WTC11 (cell line): Measurements from ENCODE around the gene RC3H1.

Source experiments
- NFE2L1 ChIP-seq: sonication (generic); formaldehyde crosslinking; IDR thresholded peaks from 2 replicates; pipeline ENCODE4 v1.8.1; 2023; ENCODE audit warnings: missing genetic modification reagents
- TF ChIP-seq, protein P1 (sequence below): sonication (generic); formaldehyde crosslinking; conservative IDR thresholded peaks from 2 replicates; pipeline ENCODE4 v1.8.1; 2023; ENCODE audit warnings: mild to moderate bottlenecking, low read depth, missing genetic modification reagents, moderate library complexity

DNA sequence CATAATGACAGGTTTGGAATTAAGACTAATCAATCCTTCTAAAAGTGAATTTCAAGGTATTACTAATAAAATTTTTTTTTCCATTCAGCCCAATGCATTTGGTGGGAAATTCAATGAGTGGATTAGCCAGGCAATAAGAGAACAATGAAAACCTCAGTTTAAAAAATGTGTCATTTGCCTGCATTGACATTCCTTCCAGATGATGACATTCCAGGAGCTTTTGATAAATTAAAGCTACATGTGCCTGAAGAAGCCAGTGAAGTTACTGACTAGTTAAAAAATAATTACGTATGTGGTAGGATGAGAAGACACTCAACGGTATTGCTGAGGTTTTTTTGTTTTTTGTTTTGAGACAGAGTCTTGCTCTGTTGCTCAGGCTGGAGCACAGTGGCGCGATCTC, 37.9 kb upstream of the RC3H1 start:
- TF ChIP-seq, protein P1, sequence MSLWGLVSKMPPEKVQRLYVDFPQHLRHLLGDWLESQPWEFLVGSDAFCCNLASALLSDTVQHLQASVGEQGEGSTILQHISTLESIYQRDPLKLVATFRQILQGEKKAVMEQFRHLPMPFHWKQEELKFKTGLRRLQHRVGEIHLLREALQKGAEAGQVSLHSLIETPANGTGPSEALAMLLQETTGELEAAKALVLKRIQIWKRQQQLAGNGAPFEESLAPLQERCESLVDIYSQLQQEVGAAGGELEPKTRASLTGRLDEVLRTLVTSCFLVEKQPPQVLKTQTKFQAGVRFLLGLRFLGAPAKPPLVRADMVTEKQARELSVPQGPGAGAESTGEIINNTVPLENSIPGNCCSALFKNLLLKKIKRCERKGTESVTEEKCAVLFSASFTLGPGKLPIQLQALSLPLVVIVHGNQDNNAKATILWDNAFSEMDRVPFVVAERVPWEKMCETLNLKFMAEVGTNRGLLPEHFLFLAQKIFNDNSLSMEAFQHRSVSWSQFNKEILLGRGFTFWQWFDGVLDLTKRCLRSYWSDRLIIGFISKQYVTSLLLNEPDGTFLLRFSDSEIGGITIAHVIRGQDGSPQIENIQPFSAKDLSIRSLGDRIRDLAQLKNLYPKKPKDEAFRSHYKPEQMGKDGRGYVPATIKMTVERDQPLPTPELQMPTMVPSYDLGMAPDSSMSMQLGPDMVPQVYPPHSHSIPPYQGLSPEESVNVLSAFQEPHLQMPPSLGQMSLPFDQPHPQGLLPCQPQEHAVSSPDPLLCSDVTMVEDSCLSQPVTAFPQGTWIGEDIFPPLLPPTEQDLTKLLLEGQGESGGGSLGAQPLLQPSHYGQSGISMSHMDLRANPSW (CRISPR knock-in tag) = no peak
- no peak for TF ChIP-seq NFE2L1 (CRISPR knock-in tag)
